HepG2 (cell line): Measurements from ENCODE around the gene CNGA3. TPM values are rescaled to one million over a fixed set of nuclear protein-coding genes. Genes with fewer than 3 reads are reported as not detected.

Source experiments
- ATAC-seq: fragments of 200-7000 bp; cut with Tn5 transposase; 3 replicates; pipeline ENCODE4 v1.9.1; 2020; ENCODE audit warnings: mild to moderate bottlenecking, moderate library complexity
- BruUV-seq: library from RNA; stranded (reverse); fragments of 400-500 nt; replicated peaks from 2 replicates; lab custom pipeline; 2021; lab: Mats Ljungman, UMichigan
- CTCF ChIA-PET: fragments of 300-600 bp; formaldehyde crosslinking; extraction: SDS; loops from one replicate; lab custom pipeline; 2021; ENCODE audit warnings: low total read pairs, inconsistent platforms, low intra/inter-chr PET ratio; lab: Yijun Ruan, JAX
- POLR2A ChIA-PET: fragments of 350-600 bp; sonication (Branson Sonifier 250); formaldehyde crosslinking; loops from one replicate; lab custom pipeline; 2020; ENCODE audit warnings: antibody characterized with exemption, inconsistent platforms; lab: Yijun Ruan, JAX
- DNase-seq: peaks from one replicate; pipeline ENCODE4 v3.0.0-alpha.2; 2015; ENCODE audit warnings: low spot score
- FAIRE-seq: peaks from 3 replicates; lab custom pipeline; 2011; peaks lifted over from hg19 to GRCh38; lab: Jason Lieb, UNC
- H2AFZ ChIP-seq: one replicate; pipeline ENCODE4 v1.6.1; 2011; ENCODE audit warnings: low read length, inconsistent platforms
- H3K27ac ChIP-seq: fragments of 300-600 bp; 3 replicates; pipeline ENCODE4 v1.8.0; 2011; ENCODE audit warnings: mixed run types, mild to moderate bottlenecking, mixed read lengths, low read length, inconsistent platforms; ENCODE audit not compliant: insufficient read depth; ENCODE audit errors: extremely low read length
- H3K27me3 ChIP-seq, 2 experiments: fragments of 200-600 bp in 1 of 2; 2 replicates in 1 of 2; 3 replicates in 1 of 2; pipeline versions ENCODE4 v1.6.0 to v1.8.0; 2011; ENCODE audit warnings: low read length in 2 of 2, mild to moderate bottlenecking in 2 of 2, moderate library complexity in 2 of 2, inconsistent platforms in 1 of 2; ENCODE audit not compliant: insufficient read depth in 2 of 2, control insufficient read depth in 1 of 2
- H3K36me3 ChIP-seq, 2 experiments: fragments of 200-600 bp in 1 of 2; replicated peaks in 1 of 2; 2 replicates in 1 of 2; 3 replicates in 1 of 2; pipeline versions ENCODE4 v1.5.1 to v1.8.0; 2011; ENCODE audit warnings: low read length in 2 of 2, inconsistent platforms in 1 of 2; ENCODE audit not compliant: insufficient read depth in 2 of 2, control insufficient read depth in 1 of 2
- H3K4me1 ChIP-seq: 2 replicates; pipeline ENCODE4 v1.5.1; 2012; ENCODE audit warnings: low read length, inconsistent platforms; ENCODE audit not compliant: insufficient read depth
- H3K4me2 ChIP-seq: 2 replicates; pipeline ENCODE4 v1.6.0; 2011; ENCODE audit warnings: low read depth, low read length, inconsistent platforms
- H3K4me3 ChIP-seq, 3 experiments: fragments of 200-600 bp in 1 of 3; sonication (generic), shearing (Covaris generic) in 1 of 3; replicated peaks in 1 of 3; 2 replicates each; pipeline ENCODE4 v1.5.1; 2011 to 2016; ENCODE audit warnings: low read length in 3 of 3, inconsistent platforms in 2 of 3, low read depth in 2 of 3, mild to moderate bottlenecking in 2 of 3, control low read depth in 1 of 3, mixed read lengths in 1 of 3; ENCODE audit not compliant: insufficient read depth in 1 of 3
- H3K79me2 ChIP-seq: one replicate; pipeline ENCODE4 v1.6.1; 2011; ENCODE audit warnings: low read length, inconsistent platforms; ENCODE audit not compliant: insufficient read depth
- H3K9ac ChIP-seq: 2 replicates; pipeline ENCODE4 v1.6.0; 2011; ENCODE audit warnings: mild to moderate bottlenecking, low read depth, low read length, inconsistent platforms; ENCODE audit not compliant: insufficient read depth
- H3K9me3 ChIP-seq: 2 replicates; pipeline ENCODE4 v1.5.1; 2012; ENCODE audit warnings: mild to moderate bottlenecking, low read length
- H4K20me1 ChIP-seq: 2 replicates; pipeline ENCODE4 v1.6.0; 2011; ENCODE audit warnings: inconsistent platforms, mild to moderate bottlenecking, low read length, moderate library complexity; ENCODE audit not compliant: insufficient read depth
- MEIS2 ChIP-seq: sonication (generic); formaldehyde crosslinking; IDR thresholded peaks from 2 replicates; pipeline ENCODE4 v1.9.0; 2021; ENCODE audit warnings: mild to moderate bottlenecking, missing genetic modification reagents
- RERE ChIP-seq: IDR thresholded peaks from 2 replicates; pipeline ENCODE4 v1.6.1; 2016; ENCODE audit warnings: low read depth, missing genetic modification reagents, missing compliant biosample characterization
- SCMH1 ChIP-seq: sonication (generic); formaldehyde crosslinking; IDR thresholded peaks from 2 replicates; pipeline ENCODE4 v1.9.0; 2021; ENCODE audit warnings: missing genetic modification reagents, mild to moderate bottlenecking, borderline replicate concordance
- ZNF737 ChIP-seq: sonication (generic); formaldehyde crosslinking; IDR thresholded peaks from 2 replicates; pipeline ENCODE4 v1.5.0; 2020; ENCODE audit warnings: missing genetic modification reagents, mild to moderate bottlenecking, borderline replicate concordance
- ZNF749 ChIP-seq: sonication (generic); formaldehyde crosslinking; IDR thresholded peaks from 2 replicates; pipeline ENCODE4 v1.8.0; 2022; ENCODE audit warnings: mild to moderate bottlenecking, missing genetic modification reagents, moderate library complexity, borderline replicate concordance
- WGBS: methylation state at CpG from one replicate; pipeline ENCODE4 v1.1.6; 2017; ENCODE audit warnings: low lambda C conversion rate; 5-methylcytosine and 5-hydroxymethylcytosine counted together
- in situ Hi-C: cut with HindIII; loops from 2 replicates; pipeline ENCODE4 v1.10.0; 2017; ENCODE audit warnings: low pct_unique_long_range_greater_than_20kb; ENCODE audit not compliant: extremely low pct_ligation_motif_present
- intact Hi-C: fragments of 100-400 bp; cut with micrococcal nuclease; formaldehyde crosslinking; loops from one replicate; pipeline ENCODE4 v1.10.0; 2022; ENCODE audit not compliant: unreplicated experiment
- polyA plus RNA-seq, 8 experiments: library from polyadenylated mRNA; depleted of rRNA in 3 of 8; stranded (reverse) in 7 of 8; unstranded in 1 of 8; fragments of >200 nt; fragmentation: Illumina TruSeq in 4 of 8; extraction: Trizol in 4 of 8; gene quantifications; 2 replicates each; pipeline versions ENCODE4 v1.2.1 to v1.2.3, GENCODE V29; 2011 to 2016; ENCODE audit warnings: low read depth in 4 of 8, missing spikeins in 1 of 8, mixed read lengths in 1 of 8; ENCODE audit not compliant: insufficient read depth in 1 of 8
- total RNA-seq, 5 experiments: library from RNA; depleted of rRNA; stranded (reverse); fragments of >200 nt; fragmentation: Illumina TruSeq; extraction: Trizol; gene quantifications; 2 replicates each; pipeline ENCODE4 v1.2.3, GENCODE V29; 2016; ENCODE audit warnings: low read depth in 1 of 5
- TF ChIP-seq, protein P1 (sequence below): sonication (generic); formaldehyde crosslinking; IDR thresholded peaks from 2 replicates; pipeline ENCODE4 v1.5.0; 2020; ENCODE audit warnings: missing genetic modification reagents, mild to moderate bottlenecking, borderline replicate concordance

Gene CNGA3
- total and polyA plus RNA-seq, 2 of the 13 experiments (the other 11 are each of a cell fraction or from before 2014, with no cell fraction given), result not detected

DNA sequence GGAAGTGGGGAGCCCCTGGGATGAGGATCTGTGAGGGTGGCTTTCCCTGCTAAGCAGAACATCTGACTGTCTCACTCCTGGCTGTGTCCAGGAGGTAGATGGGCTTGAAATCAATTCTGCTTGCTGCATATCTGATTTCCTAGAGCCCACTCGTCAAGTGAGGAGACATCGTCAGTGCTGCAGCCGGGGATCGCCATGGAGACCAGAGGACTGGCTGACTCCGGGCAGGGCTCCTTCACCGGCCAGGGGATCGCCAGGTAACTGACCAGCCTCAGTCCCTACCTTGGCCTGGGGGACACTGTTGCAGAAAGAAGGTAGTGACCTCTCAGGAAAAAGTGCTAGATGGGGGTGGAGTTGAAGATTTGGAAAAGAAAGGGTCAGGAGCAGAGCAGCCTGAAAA is 31.3 kb downstream of the CNGA3 start:
- no TSS peak for BruUV-seq
- H3K4me1 ChIP-seq, result no peaks in the 10 kb centered on the region
- peaks cover 6% of the 10 kb centered on the region; the same call in 1 of the 2 replicates for H4K20me1 ChIP-seq
- H3K79me2 ChIP-seq, result no peaks in the 10 kb centered on the region
- CTCF ChIA-PET, result no interaction called here
- in situ Hi-C loops (no loop called here), intact Hi-C loops (no loop called here)
- no peaks in the 10 kb centered on the region for H3K9me3 ChIP-seq
- no peaks in the 10 kb centered on the region for H3K36me3 ChIP-seq
- FAIRE-seq (no peak), DNase-seq (no peak), ATAC-seq (no peak; the same call in 2 of the 3 replicates)
- H3K4me3 ChIP-seq, result no peak overlapping the region
- no peak overlapping the region for H3K9ac ChIP-seq
- POLR2A ChIA-PET, result no interaction called here
- TF ChIP-seq ZNF737 (CRISPR knock-in tag), result no peak
- TF ChIP-seq ZNF749 (CRISPR knock-in tag), result no peak
- no peak for TF ChIP-seq RERE
- TF ChIP-seq, protein P1, sequence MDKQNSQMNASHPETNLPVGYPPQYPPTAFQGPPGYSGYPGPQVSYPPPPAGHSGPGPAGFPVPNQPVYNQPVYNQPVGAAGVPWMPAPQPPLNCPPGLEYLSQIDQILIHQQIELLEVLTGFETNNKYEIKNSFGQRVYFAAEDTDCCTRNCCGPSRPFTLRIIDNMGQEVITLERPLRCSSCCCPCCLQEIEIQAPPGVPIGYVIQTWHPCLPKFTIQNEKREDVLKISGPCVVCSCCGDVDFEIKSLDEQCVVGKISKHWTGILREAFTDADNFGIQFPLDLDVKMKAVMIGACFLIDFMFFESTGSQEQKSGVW, result no peak
- TF ChIP-seq SCMH1 (CRISPR knock-in tag), result no peak
- no peak for TF ChIP-seq MEIS2 (CRISPR knock-in tag)
- no peak overlapping the region for H2AFZ ChIP-seq
- no peak overlapping the region for H3K4me2 ChIP-seq
- 4% methylated on average over 7 of the region's 7 CpGs for WGBS
- no peak overlapping the region for H3K27ac ChIP-seq
- peaks cover 7 to 88% of the 10 kb centered on the region in 2 experiments; a peak in 4 of 5 replicates for H3K27me3 ChIP-seq
